WTC11 (cell line): ENCODE results near the gene C16orf90. TPM values are rescaled to one million over a fixed set of nuclear protein-coding genes. Genes with fewer than 3 reads are reported as not detected.

Experiments
- ATAC-seq: fragments of 200-7000 bp; cut with Tn5 transposase; 2 replicates; pipeline ENCODE4 v1.10.0; 2021; ENCODE audit warnings: mild to moderate bottlenecking, moderate library complexity
- CTCF ChIA-PET: fragments of 300-600 bp; sonication (Branson Sonifier 250); formaldehyde crosslinking; loops from one replicate; lab custom pipeline; 2021; ENCODE audit warnings: antibody characterized with exemption; lab: Charles Lee
- POLR2A ChIA-PET: fragments of 350-600 bp; sonication (Branson Sonifier 250); formaldehyde crosslinking; loops from one replicate; lab custom pipeline; 2021; ENCODE audit warnings: antibody characterized with exemption; lab: Charles Lee
- DNase-seq: peaks from one replicate; pipeline ENCODE4 v3.0.0; 2021; ENCODE audit warnings: low spot score
- H3K27ac Mint-ChIP-seq: 2 replicates; pipeline ENCODE4 v1.8.0; 2021; ENCODE audit warnings: mixed read lengths
- H3K27me3 Mint-ChIP-seq: 2 replicates; pipeline ENCODE4 v1.8.0; 2021; ENCODE audit warnings: low read depth, mild to moderate bottlenecking, moderate library complexity, mixed read lengths
- H3K36me3 Mint-ChIP-seq: 2 replicates; pipeline ENCODE4 v1.8.0; 2021; ENCODE audit warnings: mixed read lengths
- H3K4me1 Mint-ChIP-seq: 2 replicates; pipeline ENCODE4 v1.8.0; 2022; ENCODE audit warnings: mixed read lengths
- H3K4me3 Mint-ChIP-seq: 2 replicates; pipeline ENCODE4 v1.8.0; 2021; ENCODE audit warnings: mild to moderate bottlenecking, moderate library complexity, mixed read lengths
- H3K9me3 Mint-ChIP-seq: 2 replicates; pipeline ENCODE4 v1.8.0; 2021; ENCODE audit warnings: mixed read lengths
- AR ChIP-seq: fragments of 250-450 bp; sonication (Bioruptor Pico); IDR thresholded peaks from 2 replicates; pipeline ENCODE4 v1.9.0; 2021; ENCODE audit warnings: mild to moderate bottlenecking
- E2F1 ChIP-seq: sonication (generic); formaldehyde crosslinking; IDR thresholded peaks from 2 replicates; pipeline ENCODE4 v1.8.0; 2022; ENCODE audit warnings: mild to moderate bottlenecking, missing genetic modification reagents
- FOXP4 ChIP-seq: sonication (generic); formaldehyde crosslinking; IDR thresholded peaks from 2 replicates; pipeline ENCODE4 v1.8.0; 2022; ENCODE audit warnings: mild to moderate bottlenecking, missing genetic modification reagents
- GTF2I ChIP-seq: fragments of 250-450 bp; sonication (Bioruptor Pico); conservative IDR thresholded peaks from 2 replicates; pipeline ENCODE4 v1.4.0; 2021; ENCODE audit warnings: mild to moderate bottlenecking
- HMGXB4 ChIP-seq: sonication (generic); formaldehyde crosslinking; IDR thresholded peaks from 2 replicates; pipeline ENCODE4 v1.8.1; 2023; ENCODE audit warnings: mild to moderate bottlenecking, moderate library complexity, missing genetic modification reagents
- IRF2 ChIP-seq: sonication (generic); formaldehyde crosslinking; IDR thresholded peaks from 2 replicates; pipeline ENCODE4 v1.8.0; 2022; ENCODE audit warnings: low read depth, missing genetic modification reagents, borderline replicate concordance
- MYBL2 ChIP-seq: sonication (generic); formaldehyde crosslinking; IDR thresholded peaks from 2 replicates; pipeline ENCODE4 v1.8.1; 2023; ENCODE audit warnings: mild to moderate bottlenecking, moderate library complexity, missing genetic modification reagents
- NFATC4 ChIP-seq: fragments of 250-450 bp; sonication (Bioruptor Pico); IDR thresholded peaks from 2 replicates; pipeline ENCODE4 v1.9.0; 2021; ENCODE audit warnings: mild to moderate bottlenecking
- NFYB ChIP-seq: sonication (generic); formaldehyde crosslinking; conservative IDR thresholded peaks from 2 replicates; pipeline ENCODE4 v1.8.0; 2022; ENCODE audit warnings: low read depth, missing genetic modification reagents
- NR1H2 ChIP-seq: sonication (generic); formaldehyde crosslinking; IDR thresholded peaks from 2 replicates; pipeline ENCODE4 v1.9.0; 2021; ENCODE audit warnings: mild to moderate bottlenecking, moderate library complexity, missing genetic modification reagents
- NR3C1 ChIP-seq: sonication (generic); formaldehyde crosslinking; conservative IDR thresholded peaks from 2 replicates; pipeline ENCODE4 v1.8.1; 2023; ENCODE audit warnings: low read depth, mild to moderate bottlenecking, missing genetic modification reagents
- PRDM15 ChIP-seq: sonication (generic); formaldehyde crosslinking; IDR thresholded peaks from 2 replicates; pipeline ENCODE4 v1.8.0; 2022; ENCODE audit warnings: missing genetic modification reagents
- PRRX2 ChIP-seq: fragments of 250-450 bp; sonication (Bioruptor Pico); IDR thresholded peaks from 2 replicates; pipeline ENCODE4 v1.8.0; 2021; ENCODE audit warnings: mild to moderate bottlenecking
- total RNA-seq: library from RNA; stranded (reverse); gene quantifications from 3 replicates; pipeline ENCODE4 v1.2.3, GENCODE V29; 2021
- TF ChIP-seq, protein P1 (sequence below): fragments of 250-450 bp; sonication (Bioruptor Pico); IDR thresholded peaks from 2 replicates; pipeline ENCODE4 v1.9.0; 2021; ENCODE audit warnings: moderate library complexity, mild to moderate bottlenecking, inconsistent platforms, borderline replicate concordance
- TF ChIP-seq, protein P2 (sequence below): sonication (generic); formaldehyde crosslinking; IDR thresholded peaks from 2 replicates; pipeline ENCODE4 v1.8.1; 2023; ENCODE audit warnings: mild to moderate bottlenecking, missing genetic modification reagents
- TF ChIP-seq, protein P3 (sequence below): fragments of 200-600 bp; IDR thresholded peaks from 2 replicates; pipeline ENCODE4 v1.8.0; 2022; ENCODE audit warnings: antibody characterized with exemption
- TF ChIP-seq, protein P4 (sequence below): sonication (generic); formaldehyde crosslinking; conservative IDR thresholded peaks from 2 replicates; pipeline ENCODE4 v1.8.1; 2022; ENCODE audit warnings: mild to moderate bottlenecking, missing genetic modification reagents

The C16orf90 gene
- total RNA-seq, 1 experiment from 2014 or later: not detected

DNA sequence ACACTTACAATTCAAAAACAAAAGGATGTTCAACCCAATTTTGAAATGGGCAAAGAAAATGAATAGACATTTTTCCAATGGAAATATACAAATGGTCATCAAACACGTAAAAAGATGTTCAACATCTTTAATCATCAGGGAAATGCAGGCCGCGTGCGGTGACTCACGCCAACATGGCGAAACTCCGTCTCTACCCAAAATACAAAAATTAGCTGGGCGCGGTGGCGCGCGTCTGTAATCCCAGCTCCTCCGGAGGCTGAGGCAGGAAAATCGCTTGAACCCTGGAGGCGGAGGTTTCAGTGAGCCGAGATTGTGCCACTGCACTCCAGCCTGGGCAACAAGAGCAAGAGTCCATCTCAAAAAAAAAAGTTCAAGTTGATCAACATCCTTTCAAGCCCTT is 3.7 kb upstream of the C16orf90 start (continued):
- TF ChIP-seq, protein P1, sequence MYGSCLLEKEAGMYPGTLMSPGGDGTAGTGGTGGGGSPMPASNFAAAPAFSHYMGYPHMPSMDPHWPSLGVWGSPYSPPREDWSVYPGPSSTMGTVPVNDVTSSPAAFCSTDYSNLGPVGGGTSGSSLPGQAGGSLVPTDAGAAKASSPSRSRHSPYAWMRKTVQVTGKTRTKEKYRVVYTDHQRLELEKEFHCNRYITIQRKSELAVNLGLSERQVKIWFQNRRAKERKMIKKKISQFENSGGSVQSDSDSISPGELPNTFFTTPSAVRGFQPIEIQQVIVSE: no peak
- TF ChIP-seq E2F1 (CRISPR knock-in tag) (no peak), NFYB (CRISPR knock-in tag) (no peak), IRF2 (CRISPR knock-in tag) (no peak), GTF2I (CRISPR knock-in tag) (no peak)
- TF ChIP-seq, all 79 proteins: peak for 0

- H3K9me3 Mint-ChIP-seq: no peaks in the 10 kb centered on the region
- no peak overlapping the region for H3K4me3 Mint-ChIP-seq
- POLR2A ChIA-PET: no interaction called here
- CTCF ChIA-PET: no interaction called here
- no peaks in the 10 kb centered on the region for H3K36me3 Mint-ChIP-seq
- DNase-seq (no peak), ATAC-seq (no peak)
- H3K27ac Mint-ChIP-seq: no peak overlapping the region
- 0 out of 2 replicates have a peak, but pooled peaks cover 2% of the 10 kb centered on the region for H3K27me3 Mint-ChIP-seq
- H3K4me1 Mint-ChIP-seq: peaks cover 17% of the 10 kb centered on the region
- TF ChIP-seq HMGXB4 (CRISPR knock-in tag) (no peak), NFATC4 (CRISPR knock-in tag) (no peak), PRDM15 (no peak), NR1H2 (CRISPR knock-in tag) (no peak), MYBL2 (CRISPR knock-in tag) (no peak), PRRX2 (CRISPR knock-in tag) (no peak), IRF2 (CRISPR knock-in tag) (no peak), FOXP4 (no peak), AR (CRISPR knock-in tag) (no peak), NR3C1 (no peak)
- TF ChIP-seq, protein P2, sequence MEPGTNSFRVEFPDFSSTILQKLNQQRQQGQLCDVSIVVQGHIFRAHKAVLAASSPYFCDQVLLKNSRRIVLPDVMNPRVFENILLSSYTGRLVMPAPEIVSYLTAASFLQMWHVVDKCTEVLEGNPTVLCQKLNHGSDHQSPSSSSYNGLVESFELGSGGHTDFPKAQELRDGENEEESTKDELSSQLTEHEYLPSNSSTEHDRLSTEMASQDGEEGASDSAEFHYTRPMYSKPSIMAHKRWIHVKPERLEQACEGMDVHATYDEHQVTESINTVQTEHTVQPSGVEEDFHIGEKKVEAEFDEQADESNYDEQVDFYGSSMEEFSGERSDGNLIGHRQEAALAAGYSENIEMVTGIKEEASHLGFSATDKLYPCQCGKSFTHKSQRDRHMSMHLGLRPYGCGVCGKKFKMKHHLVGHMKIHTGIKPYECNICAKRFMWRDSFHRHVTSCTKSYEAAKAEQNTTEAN (CRISPR knock-in tag): no peak
- TF ChIP-seq, protein P3, sequence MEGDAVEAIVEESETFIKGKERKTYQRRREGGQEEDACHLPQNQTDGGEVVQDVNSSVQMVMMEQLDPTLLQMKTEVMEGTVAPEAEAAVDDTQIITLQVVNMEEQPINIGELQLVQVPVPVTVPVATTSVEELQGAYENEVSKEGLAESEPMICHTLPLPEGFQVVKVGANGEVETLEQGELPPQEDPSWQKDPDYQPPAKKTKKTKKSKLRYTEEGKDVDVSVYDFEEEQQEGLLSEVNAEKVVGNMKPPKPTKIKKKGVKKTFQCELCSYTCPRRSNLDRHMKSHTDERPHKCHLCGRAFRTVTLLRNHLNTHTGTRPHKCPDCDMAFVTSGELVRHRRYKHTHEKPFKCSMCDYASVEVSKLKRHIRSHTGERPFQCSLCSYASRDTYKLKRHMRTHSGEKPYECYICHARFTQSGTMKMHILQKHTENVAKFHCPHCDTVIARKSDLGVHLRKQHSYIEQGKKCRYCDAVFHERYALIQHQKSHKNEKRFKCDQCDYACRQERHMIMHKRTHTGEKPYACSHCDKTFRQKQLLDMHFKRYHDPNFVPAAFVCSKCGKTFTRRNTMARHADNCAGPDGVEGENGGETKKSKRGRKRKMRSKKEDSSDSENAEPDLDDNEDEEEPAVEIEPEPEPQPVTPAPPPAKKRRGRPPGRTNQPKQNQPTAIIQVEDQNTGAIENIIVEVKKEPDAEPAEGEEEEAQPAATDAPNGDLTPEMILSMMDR: no peak
- TF ChIP-seq, protein P4, sequence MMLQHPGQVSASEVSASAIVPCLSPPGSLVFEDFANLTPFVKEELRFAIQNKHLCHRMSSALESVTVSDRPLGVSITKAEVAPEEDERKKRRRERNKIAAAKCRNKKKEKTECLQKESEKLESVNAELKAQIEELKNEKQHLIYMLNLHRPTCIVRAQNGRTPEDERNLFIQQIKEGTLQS (CRISPR knock-in tag): no peak
Observed at GRCh38 chr16:3497771-3498170, 2.5 kb upstream of the C16orf90 start.
